LNCAP (cell line): ENCODE data around the gene UBQLN4.

Source experiments
- TF ChIP-seq, protein P1 (sequence below): fragments of 450-650 bp; IDR thresholded peaks from 2 replicates; pipeline ENCODE4 v1.5.1; 2017; ENCODE audit warnings: mild to moderate bottlenecking

Gene UBQLN4

GRCh38 chr1:156078728-156079127 is 25.1 kb upstream of the UBQLN4 start:
- TF ChIP-seq, protein P1, sequence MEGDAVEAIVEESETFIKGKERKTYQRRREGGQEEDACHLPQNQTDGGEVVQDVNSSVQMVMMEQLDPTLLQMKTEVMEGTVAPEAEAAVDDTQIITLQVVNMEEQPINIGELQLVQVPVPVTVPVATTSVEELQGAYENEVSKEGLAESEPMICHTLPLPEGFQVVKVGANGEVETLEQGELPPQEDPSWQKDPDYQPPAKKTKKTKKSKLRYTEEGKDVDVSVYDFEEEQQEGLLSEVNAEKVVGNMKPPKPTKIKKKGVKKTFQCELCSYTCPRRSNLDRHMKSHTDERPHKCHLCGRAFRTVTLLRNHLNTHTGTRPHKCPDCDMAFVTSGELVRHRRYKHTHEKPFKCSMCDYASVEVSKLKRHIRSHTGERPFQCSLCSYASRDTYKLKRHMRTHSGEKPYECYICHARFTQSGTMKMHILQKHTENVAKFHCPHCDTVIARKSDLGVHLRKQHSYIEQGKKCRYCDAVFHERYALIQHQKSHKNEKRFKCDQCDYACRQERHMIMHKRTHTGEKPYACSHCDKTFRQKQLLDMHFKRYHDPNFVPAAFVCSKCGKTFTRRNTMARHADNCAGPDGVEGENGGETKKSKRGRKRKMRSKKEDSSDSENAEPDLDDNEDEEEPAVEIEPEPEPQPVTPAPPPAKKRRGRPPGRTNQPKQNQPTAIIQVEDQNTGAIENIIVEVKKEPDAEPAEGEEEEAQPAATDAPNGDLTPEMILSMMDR, result no peak

GRCh38 chr1:156077430-156077760 is 23.8 kb upstream of the UBQLN4 start:
- TF ChIP-seq, protein P1, result no peak

DNA sequence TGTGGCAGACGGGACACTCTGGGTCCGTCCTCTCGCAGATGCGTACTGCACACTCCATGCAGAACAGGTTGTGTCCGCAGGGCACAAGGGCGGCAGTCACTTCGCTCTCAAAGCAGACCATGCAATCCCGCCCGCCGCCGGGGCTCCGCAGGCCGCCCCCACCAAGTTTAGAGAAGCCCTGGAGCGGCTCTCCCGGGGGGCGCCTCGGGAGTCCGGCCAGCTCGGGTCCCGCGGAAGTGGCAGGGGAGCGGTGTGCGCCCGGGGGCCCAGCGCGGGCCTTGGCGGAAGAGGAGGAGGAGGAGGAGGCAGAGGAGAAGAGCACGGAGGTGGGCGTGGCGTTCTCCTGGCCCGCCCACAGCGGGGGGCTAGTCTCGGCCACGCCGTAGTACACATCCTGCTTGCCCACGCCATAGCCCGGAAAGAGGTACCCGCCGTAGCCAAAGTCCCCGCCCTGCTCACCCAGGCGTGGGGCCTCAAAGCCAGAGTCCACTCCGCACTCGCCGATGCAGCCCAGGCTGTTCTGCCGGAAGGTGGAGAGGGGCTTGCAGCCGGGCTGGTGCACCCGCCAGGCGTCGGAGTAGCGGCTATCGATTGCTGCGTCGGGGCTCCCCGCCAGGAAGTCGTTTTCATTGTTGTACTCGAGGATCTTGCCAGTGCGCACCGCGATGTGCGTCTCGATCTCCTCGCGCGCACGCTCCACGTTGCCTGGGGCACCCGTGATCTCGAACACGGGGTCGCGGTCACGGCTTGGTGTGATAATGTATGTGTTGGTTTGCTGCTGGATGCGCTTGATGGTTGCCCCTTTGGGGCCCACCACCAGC is 23.2 kb upstream of the UBQLN4 start:
- TF ChIP-seq, protein P1, result no peak

GRCh38 chr1:156075775-156076204 is 22.2 kb upstream of the UBQLN4 start:
- TF ChIP-seq, protein P1, result no peak

- TF ChIP-seq, protein P1, result no peak
Observed at GRCh38 chr1:156075162-156075561, 21.6 kb upstream of the UBQLN4 start.

- TF ChIP-seq, protein P1, result no peak
Observed at GRCh38 chr1:156074661-156075060, 21.1 kb upstream of the UBQLN4 start.

GRCh38 chr1:156073740-156074139 is 20.1 kb upstream of the UBQLN4 start:
- TF ChIP-seq, protein P1, result no peak
